Measurements from ENCODE around the gene ZC3HAV1L.
"Not testable (repeated sequence)": the region's sequence is repeated elsewhere in the genome, so short reads cannot be mapped to it uniquely, and the experiment has no call there.

The ZC3HAV1L gene

DNA sequence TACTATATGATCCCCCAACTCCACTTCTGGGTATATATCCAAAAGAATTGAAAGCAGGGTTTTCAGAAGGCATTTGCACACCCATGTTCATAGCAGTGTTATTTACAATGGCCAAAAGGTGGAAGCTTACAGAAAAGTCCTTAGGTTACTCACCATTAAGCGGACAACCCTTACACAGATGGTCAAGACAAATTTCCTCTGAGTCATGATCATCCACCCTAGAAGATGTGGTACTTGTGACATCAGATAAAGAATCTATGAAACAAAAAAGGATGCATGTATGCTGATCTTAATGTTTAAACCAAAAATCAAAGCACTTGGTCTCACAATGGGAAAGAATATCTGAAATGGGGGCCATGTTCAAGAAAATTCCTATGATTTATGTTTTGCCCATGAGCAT, 42.6 kb upstream of the ZC3HAV1L start:
- peak; percentile 11 for DNase-seq
- Histone ChIP-seq H3K27me3 (replicated peaks) (no peaks in the 10 kb centered on the region), H3K4me3 (ENCODE audit: low read depth, low read length) (no peak overlapping the region), H3K27ac (no peak overlapping the region), H3K36me3 (replicated peaks) (peaks cover 58% of the 10 kb centered on the region)
- TF ChIP-seq, protein P1, sequence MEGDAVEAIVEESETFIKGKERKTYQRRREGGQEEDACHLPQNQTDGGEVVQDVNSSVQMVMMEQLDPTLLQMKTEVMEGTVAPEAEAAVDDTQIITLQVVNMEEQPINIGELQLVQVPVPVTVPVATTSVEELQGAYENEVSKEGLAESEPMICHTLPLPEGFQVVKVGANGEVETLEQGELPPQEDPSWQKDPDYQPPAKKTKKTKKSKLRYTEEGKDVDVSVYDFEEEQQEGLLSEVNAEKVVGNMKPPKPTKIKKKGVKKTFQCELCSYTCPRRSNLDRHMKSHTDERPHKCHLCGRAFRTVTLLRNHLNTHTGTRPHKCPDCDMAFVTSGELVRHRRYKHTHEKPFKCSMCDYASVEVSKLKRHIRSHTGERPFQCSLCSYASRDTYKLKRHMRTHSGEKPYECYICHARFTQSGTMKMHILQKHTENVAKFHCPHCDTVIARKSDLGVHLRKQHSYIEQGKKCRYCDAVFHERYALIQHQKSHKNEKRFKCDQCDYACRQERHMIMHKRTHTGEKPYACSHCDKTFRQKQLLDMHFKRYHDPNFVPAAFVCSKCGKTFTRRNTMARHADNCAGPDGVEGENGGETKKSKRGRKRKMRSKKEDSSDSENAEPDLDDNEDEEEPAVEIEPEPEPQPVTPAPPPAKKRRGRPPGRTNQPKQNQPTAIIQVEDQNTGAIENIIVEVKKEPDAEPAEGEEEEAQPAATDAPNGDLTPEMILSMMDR (IDR thresholded peaks at IDR 0.05; ENCODE audit: low read depth, low read length, missing control alignments): no peak
- in situ Hi-C loops (cut with HindIII; ENCODE audit: low pct_ligation_motif_present, low sequenced_read_pairs): no loop called here

DNA sequence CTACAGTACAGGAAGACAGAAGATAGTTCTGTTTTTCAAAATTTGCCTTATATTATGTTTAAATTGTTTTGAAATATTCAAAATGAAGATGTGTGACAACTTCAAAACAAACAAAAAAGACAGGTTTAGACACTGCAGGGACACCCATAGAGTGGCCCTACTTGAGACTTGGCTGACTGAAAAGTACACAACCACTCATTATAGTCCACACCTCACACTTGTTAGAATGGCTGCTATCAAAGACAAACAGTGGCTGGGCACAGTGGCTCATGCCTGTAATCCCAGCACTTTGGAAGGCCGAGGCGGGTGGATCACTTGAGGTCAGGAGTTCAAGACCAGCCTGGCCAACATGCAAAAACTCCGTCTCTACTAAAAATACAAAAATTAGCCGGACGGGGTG, 41.9 kb upstream of the ZC3HAV1L start:
- H3K27ac ChIP-seq; H3K27me3 ChIP-seq (replicated peaks); DNase-seq; in situ Hi-C loops (cut with HindIII; ENCODE audit: low pct_ligation_motif_present, low sequenced_read_pairs); H3K4me3 ChIP-seq (ENCODE audit: low read depth, low read length): not testable (repeated sequence)
- peaks cover 57% of the 10 kb centered on the region for H3K36me3 ChIP-seq (replicated peaks)

DNA sequence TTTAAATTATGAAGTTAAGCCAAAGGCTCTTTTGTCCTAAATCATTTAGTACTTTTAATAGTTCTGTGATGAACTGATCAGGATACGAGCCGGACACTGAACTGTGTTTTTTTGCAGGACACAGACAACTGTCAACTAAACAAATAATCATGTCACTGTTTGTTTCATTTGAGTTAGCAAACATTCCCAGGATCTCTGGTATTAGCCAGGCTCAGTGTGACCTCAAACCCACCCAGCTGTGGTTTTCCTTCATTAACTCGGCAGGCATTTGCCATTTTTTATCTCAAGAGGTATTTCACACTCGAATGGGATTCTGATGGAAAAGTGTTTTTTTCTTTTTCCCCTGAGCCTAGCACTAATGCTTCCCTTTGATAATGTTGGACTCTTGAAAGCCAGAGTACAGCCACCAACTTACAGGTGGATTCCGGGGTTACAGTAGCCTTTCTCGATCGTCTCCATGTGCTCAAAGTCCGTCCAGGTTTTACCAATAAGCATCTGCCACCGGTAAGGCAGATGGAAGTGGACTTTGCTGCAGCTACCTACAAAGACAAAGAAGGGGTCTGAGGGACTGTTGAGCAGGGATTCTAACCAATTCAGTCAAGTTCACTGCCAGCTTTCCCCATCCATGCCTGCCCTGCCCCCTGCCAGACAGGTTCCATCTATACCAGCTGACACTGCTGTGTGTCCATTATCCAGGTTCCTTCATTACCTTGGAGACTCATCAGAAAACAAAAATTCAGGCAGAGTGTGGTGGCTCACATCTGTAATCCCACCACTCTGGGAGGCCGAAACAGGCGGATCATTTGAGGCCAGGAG, 40.2 kb upstream of the ZC3HAV1L start:
- Histone ChIP-seq H3K4me3 (ENCODE audit: low read depth, low read length) (no peak overlapping the region), H3K27ac (no peak overlapping the region), H3K36me3 (replicated peaks) (peaks cover 57% of the 10 kb centered on the region), H3K27me3 (replicated peaks) (no peaks in the 10 kb centered on the region)
- DNase-seq: no peak
- in situ Hi-C loops (cut with HindIII; ENCODE audit: low pct_ligation_motif_present, low sequenced_read_pairs): no loop called here
- TF ChIP-seq, protein P1 (IDR thresholded peaks at IDR 0.05; ENCODE audit: low read depth, low read length, missing control alignments): no peak

DNA sequence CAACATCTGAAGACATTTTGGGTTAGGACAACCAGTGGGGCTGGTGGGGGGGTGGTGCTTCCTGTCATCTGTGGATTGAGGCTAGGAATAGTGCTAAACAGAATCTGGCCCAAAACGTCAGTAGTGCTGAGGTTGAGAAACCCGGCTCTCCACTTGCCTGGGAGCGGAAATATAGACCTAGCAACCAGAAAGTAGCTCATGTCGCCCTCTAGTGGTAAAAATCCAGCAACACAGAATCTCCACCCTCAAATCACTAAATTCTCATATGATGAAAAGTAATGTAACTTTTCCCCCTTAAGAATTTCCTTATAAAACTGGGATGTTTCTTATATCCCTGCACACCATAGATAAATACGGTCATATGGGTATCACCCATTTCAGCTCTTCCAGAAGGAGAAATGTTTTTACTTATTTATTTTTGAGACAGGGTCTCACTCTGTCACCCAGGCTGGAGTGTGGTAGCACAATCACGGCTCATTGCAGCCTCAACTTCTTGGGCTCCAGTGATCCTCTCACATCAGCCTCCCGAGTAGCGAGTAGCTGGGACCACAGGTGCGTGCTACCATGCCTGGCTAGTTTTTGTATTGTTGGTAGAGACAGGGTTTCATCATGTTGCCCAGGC, 39.3 kb upstream of the ZC3HAV1L start:
- Histone ChIP-seq H3K27me3 (replicated peaks) (no peaks in the 10 kb centered on the region), H3K4me3 (ENCODE audit: low read depth, low read length) (no peak overlapping the region), H3K27ac (no peak overlapping the region), H3K36me3 (replicated peaks) (peaks cover 51% of the 10 kb centered on the region)
- in situ Hi-C loops (cut with HindIII; ENCODE audit: low pct_ligation_motif_present, low sequenced_read_pairs): no loop called here
- TF ChIP-seq, protein P1 (IDR thresholded peaks at IDR 0.05; ENCODE audit: low read depth, low read length, missing control alignments): peak; percentile 75
- DNase-seq: peak; percentile 82

DNA sequence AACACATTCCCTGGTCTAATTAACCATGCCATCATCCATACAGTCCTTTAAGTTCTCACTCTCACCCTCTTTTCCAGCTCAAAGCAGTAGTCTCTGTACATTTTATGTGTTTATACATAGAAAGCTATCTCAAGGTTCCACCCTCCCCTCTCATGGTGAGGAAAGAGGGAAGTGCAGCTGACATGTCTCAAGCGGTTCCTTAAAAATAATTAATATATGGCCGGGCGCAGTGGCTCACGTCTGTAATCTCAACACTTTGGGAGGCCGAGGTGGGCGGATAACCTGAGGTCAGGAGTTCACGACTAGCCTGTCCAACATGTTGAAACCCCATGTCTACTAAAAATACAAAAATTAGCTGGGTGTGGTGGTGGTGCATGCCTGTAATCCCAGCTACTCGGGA, 37.0 kb upstream of the ZC3HAV1L start:
- TF ChIP-seq, protein P1 (IDR thresholded peaks at IDR 0.05; ENCODE audit: low read depth, low read length, missing control alignments): no peak
- H3K27ac ChIP-seq: no peak overlapping the region

DNA sequence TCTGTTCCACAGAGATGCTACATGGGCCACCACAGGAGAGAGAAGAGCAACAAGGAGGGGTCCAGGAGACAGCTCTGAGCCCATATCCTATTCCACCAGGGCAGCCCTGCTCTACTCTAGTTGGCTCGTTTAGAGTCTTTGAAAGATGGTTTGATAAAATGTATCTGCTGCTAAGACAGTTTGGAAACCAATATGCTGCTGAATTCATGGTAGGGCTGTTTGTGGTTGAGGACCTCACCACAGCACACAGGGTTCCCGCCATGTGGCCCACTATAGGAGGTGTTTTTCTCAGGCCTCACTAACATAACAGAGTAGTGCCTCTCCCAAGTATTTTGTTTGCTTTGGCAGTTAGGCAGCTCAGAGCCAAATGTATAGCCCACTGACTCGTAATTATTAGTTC, 35.8 kb upstream of the ZC3HAV1L start:
- no peak overlapping the region for H3K27ac ChIP-seq

More for the DNA sequence above, 37.0 kb upstream of the ZC3HAV1L start:
- H3K36me3 ChIP-seq (replicated peaks): peaks cover 43% of the 10 kb centered on the region
- no peak overlapping the region for H3K4me3 ChIP-seq (ENCODE audit: low read depth, low read length)
- no peaks in the 10 kb centered on the region for H3K27me3 ChIP-seq (replicated peaks)
- in situ Hi-C loops (cut with HindIII; ENCODE audit: low pct_ligation_motif_present, low sequenced_read_pairs): no loop called here
- no peak for DNase-seq

More for the DNA sequence above, 35.8 kb upstream of the ZC3HAV1L start:
- in situ Hi-C loops (cut with HindIII; ENCODE audit: low pct_ligation_motif_present, low sequenced_read_pairs): no loop called here
- DNase-seq: no peak
- peaks cover 43% of the 10 kb centered on the region for H3K36me3 ChIP-seq (replicated peaks)
- TF ChIP-seq, protein P1 (IDR thresholded peaks at IDR 0.05; ENCODE audit: low read depth, low read length, missing control alignments): no peak
- H3K4me3 ChIP-seq (ENCODE audit: low read depth, low read length): no peak overlapping the region
- no peaks in the 10 kb centered on the region for H3K27me3 ChIP-seq (replicated peaks)

All from brain microvascular endothelial cell (primary cell).